Neural progenitor cell (in vitro differentiated cells): Measurements from ENCODE around the gene UBALD2. TPM values are rescaled to one million over a fixed set of nuclear protein-coding genes. Genes with fewer than 3 reads are reported as not detected.
A peak's percentile ranks its signal among the peaks of the same experiment; 100 is the strongest.

Experiments
- DNase-seq: peaks from one replicate; pipeline ENCODE4 v3.0.0-alpha.2; 2016; ENCODE audit warnings: low spot score
- H2AFZ ChIP-seq: fragments of 200-600 bp; sonication (generic); replicated peaks from 2 replicates; pipeline ENCODE4 v1.6.1; 2016; ENCODE audit warnings: antibody characterized with exemption
- H3F3A ChIP-seq: fragments of 200-600 bp; sonication (generic); 2 replicates; pipeline ENCODE4 v1.6.1; 2016; ENCODE audit warnings: antibody characterized with exemption, low read depth
- H3K27ac ChIP-seq: fragments of 200-600 bp; sonication (generic); 2 replicates; pipeline ENCODE4 v1.5.1; 2016; ENCODE audit warnings: mild to moderate bottlenecking
- H3K27me3 ChIP-seq: fragments of 200-600 bp; sonication (generic); 2 replicates; pipeline ENCODE4 v1.6.1; 2016; ENCODE audit warnings: mild to moderate bottlenecking, moderate library complexity
- H3K36me3 ChIP-seq: fragments of 200-600 bp; sonication (generic); 2 replicates; pipeline ENCODE4 v1.5.1; 2016
- H3K4me1 ChIP-seq: fragments of 200-600 bp; sonication (generic); 2 replicates; pipeline ENCODE4 v1.6.1; 2016; ENCODE audit warnings: mixed run types
- H3K4me2 ChIP-seq: fragments of 200-600 bp; sonication (generic); 2 replicates; pipeline ENCODE4 v1.6.1; 2016
- H3K4me3 ChIP-seq: fragments of 200-600 bp; sonication (generic); 2 replicates; pipeline ENCODE4 v1.5.1; 2016
- H3K79me2 ChIP-seq: fragments of 200-600 bp; sonication (generic); 2 replicates; pipeline ENCODE4 v1.6.1; 2016; ENCODE audit warnings: low read depth
- H3K9ac ChIP-seq: fragments of 200-600 bp; sonication (generic); 2 replicates; pipeline ENCODE4 v1.6.1; 2016
- H3K9me3 ChIP-seq: fragments of 200-600 bp; sonication (generic); 2 replicates; pipeline ENCODE4 v1.5.1; 2016; ENCODE audit warnings: low read depth
- H4K20me1 ChIP-seq: fragments of 200-600 bp; sonication (generic); 2 replicates; pipeline ENCODE4 v1.6.1; 2016; ENCODE audit warnings: low read depth
- H3K27ac Mint-ChIP-seq: 3 replicates; pipeline ENCODE4 v1.8.0; 2021; ENCODE audit warnings: mixed read lengths
- H3K27me3 Mint-ChIP-seq: 2 replicates; pipeline ENCODE4 v1.8.0; 2022; ENCODE audit warnings: low read depth, mild to moderate bottlenecking, inconsistent platforms, moderate library complexity, mixed read lengths; ENCODE audit not compliant: insufficient read depth
- H3K36me3 Mint-ChIP-seq: 3 replicates; pipeline ENCODE4 v1.8.0; 2021; ENCODE audit warnings: mixed read lengths
- H3K4me1 Mint-ChIP-seq: 3 replicates; pipeline ENCODE4 v1.8.0; 2021; ENCODE audit warnings: mixed read lengths
- H3K4me3 Mint-ChIP-seq: 3 replicates; pipeline ENCODE4 v1.8.0; 2021; ENCODE audit warnings: mild to moderate bottlenecking, moderate library complexity, mixed read lengths
- H3K9me3 Mint-ChIP-seq: 3 replicates; pipeline ENCODE4 v1.8.0; 2020; ENCODE audit warnings: mixed read lengths
- CTCF ChIP-seq: fragments of 200-600 bp; sonication (generic); IDR thresholded peaks from 2 replicates; pipeline ENCODE4 v1.5.1; 2017; ENCODE audit warnings: antibody characterized with exemption, mild to moderate bottlenecking
- EZH2 ChIP-seq: fragments of 200-600 bp; sonication (generic); IDR thresholded peaks from 2 replicates; pipeline ENCODE4 v1.6.1; 2017; ENCODE audit warnings: antibody characterized with exemption, mild to moderate bottlenecking, moderate library complexity
- EZH2phosphoT487 ChIP-seq: fragments of 200-600 bp; sonication (generic); IDR thresholded peaks from 2 replicates; pipeline ENCODE4 v1.6.1; 2017; ENCODE audit warnings: antibody characterized with exemption
- total RNA-seq: library from RNA; depleted of rRNA; stranded (reverse); fragments of >200 nt; gene quantifications from 2 replicates; pipeline ENCODE4 v1.2.3, GENCODE V29; 2015; ENCODE audit warnings: low replicate concordance

UBALD2 gene
- total RNA-seq, 1 donor from 2014 or later: 4.2 TPM

GRCh38 chr17:76270770-76271668 is 5.9 kb downstream of the UBALD2 start:
- Histone ChIP-seq H3K4me2 (no peak overlapping the region), H3K4me1 (peaks cover 31% of the 10 kb centered on the region), H3F3A (peaks cover 10% of the 10 kb centered on the region), H2AFZ (no peak overlapping the region), H3K27ac (no peak overlapping the region), H3K27me3 (no peaks in the 10 kb centered on the region), H3K36me3 (no peaks in the 10 kb centered on the region), H3K9me3 (no peaks in the 10 kb centered on the region), H4K20me1 (peaks cover 27% of the 10 kb centered on the region), H3K4me3 (no peak overlapping the region), H3K79me2 (peaks cover 37% of the 10 kb centered on the region), H3K9ac (no peak overlapping the region)
- TF ChIP-seq EZH2phosphoT487: no peak
- TF ChIP-seq CTCF: no peak
- no peak for TF ChIP-seq EZH2
- Mint-ChIP-seq H3K27me3 (peaks cover 2% of the 10 kb centered on the region), H3K4me1 (peaks cover 27% of the 10 kb centered on the region), H3K4me3 (no peak overlapping the region), H3K27ac (no peak overlapping the region), H3K9me3 (no peaks in the 10 kb centered on the region), H3K36me3 (peaks cover 5% of the 10 kb centered on the region)
- DNase-seq: no peak

- Histone ChIP-seq H3K27me3 (no peaks in the 10 kb centered on the region), H3F3A (peaks cover 10% of the 10 kb centered on the region), H2AFZ (no peak overlapping the region), H3K9ac (no peak overlapping the region), H3K4me2 (peak overlapping the region; percentile 45), H3K27ac (peak overlapping the region; percentile 23), H3K4me3 (no peak overlapping the region), H3K9me3 (no peaks in the 10 kb centered on the region), H3K79me2 (peaks cover 28% of the 10 kb centered on the region), H4K20me1 (peaks cover 27% of the 10 kb centered on the region), H3K36me3 (no peaks in the 10 kb centered on the region), H3K4me1 (peaks cover 24% of the 10 kb centered on the region)
- Mint-ChIP-seq H3K27ac (no peak overlapping the region), H3K4me3 (no peak overlapping the region), H3K4me1 (peaks cover 25% of the 10 kb centered on the region), H3K9me3 (no peaks in the 10 kb centered on the region), H3K36me3 (peaks cover 5% of the 10 kb centered on the region), H3K27me3 (peaks cover 2% of the 10 kb centered on the region)
- TF ChIP-seq EZH2: no peak
- TF ChIP-seq CTCF: no peak
- no peak for TF ChIP-seq EZH2phosphoT487
- no peak for DNase-seq
Observed at GRCh38 chr17:76271669-76272540, 6.8 kb downstream of the UBALD2 start.

GRCh38 chr17:76272541-76273444 is 7.6 kb downstream of the UBALD2 start:
- no peaks in the 10 kb centered on the region for H3K9me3 Mint-ChIP-seq
- no peak overlapping the region for H2AFZ ChIP-seq
- no peaks in the 10 kb centered on the region for H3K36me3 ChIP-seq
- peak overlapping the region; percentile 23 for H3K27ac ChIP-seq
- peaks cover 19% of the 10 kb centered on the region for H3K4me1 ChIP-seq
- peaks cover 10% of the 10 kb centered on the region for H3F3A ChIP-seq
- H3K9ac ChIP-seq: no peak overlapping the region
- peaks cover 19% of the 10 kb centered on the region for H3K79me2 ChIP-seq
- peaks cover under 1% of the 10 kb centered on the region for H3K27me3 Mint-ChIP-seq
- no peaks in the 10 kb centered on the region for H3K9me3 ChIP-seq
- no peak overlapping the region for H3K4me3 ChIP-seq
- H3K4me1 Mint-ChIP-seq: peaks cover 20% of the 10 kb centered on the region
- peaks cover 27% of the 10 kb centered on the region for H4K20me1 ChIP-seq
- H3K36me3 Mint-ChIP-seq: peaks cover 4% of the 10 kb centered on the region
- peak overlapping the region; percentile 46 for H3K27ac Mint-ChIP-seq
- H3K4me2 ChIP-seq: no peak overlapping the region
- DNase-seq: no peak
- TF ChIP-seq EZH2: no peak
- no peaks in the 10 kb centered on the region for H3K27me3 ChIP-seq
- no peak overlapping the region for H3K4me3 Mint-ChIP-seq
